Panc1 (cell line): ENCODE data around the gene BBX. TPM values are rescaled to one million over a fixed set of nuclear protein-coding genes. Genes with fewer than 3 reads are reported as not detected.

Experiments
- ATAC-seq: fragments of 200-7000 bp; cut with Tn5 transposase; 2 replicates; pipeline ENCODE4 v1.9.1; 2020; ENCODE audit warnings: mild to moderate bottlenecking, moderate library complexity
- BruUV-seq: library from RNA; stranded (reverse); fragments of 400-500 nt; replicated peaks from 2 replicates; lab custom pipeline; 2021; lab: Mats Ljungman, UMichigan
- CTCF ChIA-PET: fragments of 300-600 bp; sonication (Branson Sonifier 250); formaldehyde crosslinking; loops from one replicate; lab custom pipeline; 2022; ENCODE audit warnings: antibody characterized with exemption; lab: Charles Lee
- POLR2A ChIA-PET: fragments of 300-600 bp; sonication (Branson Sonifier 250); formaldehyde crosslinking; loops from one replicate; lab custom pipeline; 2022; ENCODE audit warnings: antibody characterized with exemption; lab: Charles Lee
- DNase-seq: peaks from one replicate; pipeline ENCODE4 v3.0.0-alpha.2; 2010; ENCODE audit warnings: low read depth, low spot score
- H3K27ac ChIP-seq: 2 replicates; pipeline ENCODE4 v1.5.1; 2011; ENCODE audit warnings: mild to moderate bottlenecking, low read length, inconsistent platforms
- H3K27me3 ChIP-seq: fragments of 200-500 bp; sonication (Bioruptor generic); 2 replicates; pipeline ENCODE4 v1.6.0; 2014; ENCODE audit warnings: low read length, inconsistent platforms; ENCODE audit not compliant: control insufficient read depth, insufficient read depth
- H3K36me3 ChIP-seq: fragments of 200-500 bp; sonication (Bioruptor generic); 2 replicates; pipeline ENCODE4 v1.5.1; 2014; ENCODE audit warnings: inconsistent platforms, mild to moderate bottlenecking, low read length, moderate library complexity; ENCODE audit not compliant: control insufficient read depth, insufficient read depth
- H3K4me1 ChIP-seq: 2 replicates; pipeline ENCODE4 v1.5.1; 2011; ENCODE audit warnings: inconsistent platforms, mild to moderate bottlenecking, low read length, moderate library complexity; ENCODE audit not compliant: control insufficient read depth, insufficient read depth
- H3K4me3 ChIP-seq, 2 experiments: 2 replicates each; pipeline ENCODE4 v1.5.1; 2011 to 2012; ENCODE audit warnings: low read depth in 2 of 2, low read length in 2 of 2, mild to moderate bottlenecking in 2 of 2, inconsistent platforms in 1 of 2, moderate library complexity in 1 of 2
- H3K9me3 ChIP-seq: fragments of 200-500 bp; sonication (Bioruptor generic); 2 replicates; pipeline ENCODE4 v1.5.1; 2014; ENCODE audit warnings: low read depth, mild to moderate bottlenecking, inconsistent platforms, low read length, moderate library complexity; ENCODE audit not compliant: control insufficient read depth, insufficient read depth
- POLR2AphosphoS5 ChIP-seq: IDR thresholded peaks from 2 replicates; pipeline ENCODE4 v1.6.1; 2012; ENCODE audit warnings: mild to moderate bottlenecking, low read depth, low read length, moderate library complexity
- SIN3A ChIP-seq: IDR thresholded peaks from 2 replicates; pipeline ENCODE4 v1.6.1; 2012; ENCODE audit warnings: low read depth, mild to moderate bottlenecking, low read length, moderate library complexity, borderline replicate concordance; ENCODE audit not compliant: insufficient read depth
- TCF7L2 ChIP-seq: IDR thresholded peaks from 2 replicates; pipeline ENCODE4 v1.6.1; 2011; ENCODE audit warnings: mild to moderate bottlenecking, low read depth, low read length, inconsistent platforms
- in situ Hi-C: cut with HindIII; loops from 2 replicates; pipeline ENCODE4 v1.10.0; 2016; ENCODE audit warnings: low sequenced_read_pairs, low pct_unique_long_range_greater_than_20kb
- intact Hi-C: fragments of 100-400 bp; cut with micrococcal nuclease; formaldehyde crosslinking; loops from one replicate; pipeline ENCODE4 v1.10.0; 2022; ENCODE audit not compliant: unreplicated experiment
- total RNA-seq: library from RNA; stranded (reverse); gene quantifications from one replicate; pipeline ENCODE4 v1.2.1, GENCODE V29; 2021; ENCODE audit not compliant: unreplicated experiment
- TF ChIP-seq, protein P1 (sequence below), 2 experiments: IDR thresholded peaks; 2 replicates each; pipeline ENCODE4 v1.6.1; 2011 to 2012; ENCODE audit warnings: low read depth in 2 of 2, control low read depth in 1 of 2, low read length in 1 of 2, mild to moderate bottlenecking in 1 of 2, moderate library complexity in 1 of 2; ENCODE audit not compliant: insufficient read depth in 1 of 2
- TF ChIP-seq, protein P2 (sequence below): fragments of 450-650 bp; IDR thresholded peaks from 2 replicates; pipeline ENCODE4 v1.5.1; 2017; ENCODE audit warnings: mild to moderate bottlenecking

BBX gene
- total RNA-seq, 1 experiment from 2014 or later, result 28.5 TPM

DNA sequence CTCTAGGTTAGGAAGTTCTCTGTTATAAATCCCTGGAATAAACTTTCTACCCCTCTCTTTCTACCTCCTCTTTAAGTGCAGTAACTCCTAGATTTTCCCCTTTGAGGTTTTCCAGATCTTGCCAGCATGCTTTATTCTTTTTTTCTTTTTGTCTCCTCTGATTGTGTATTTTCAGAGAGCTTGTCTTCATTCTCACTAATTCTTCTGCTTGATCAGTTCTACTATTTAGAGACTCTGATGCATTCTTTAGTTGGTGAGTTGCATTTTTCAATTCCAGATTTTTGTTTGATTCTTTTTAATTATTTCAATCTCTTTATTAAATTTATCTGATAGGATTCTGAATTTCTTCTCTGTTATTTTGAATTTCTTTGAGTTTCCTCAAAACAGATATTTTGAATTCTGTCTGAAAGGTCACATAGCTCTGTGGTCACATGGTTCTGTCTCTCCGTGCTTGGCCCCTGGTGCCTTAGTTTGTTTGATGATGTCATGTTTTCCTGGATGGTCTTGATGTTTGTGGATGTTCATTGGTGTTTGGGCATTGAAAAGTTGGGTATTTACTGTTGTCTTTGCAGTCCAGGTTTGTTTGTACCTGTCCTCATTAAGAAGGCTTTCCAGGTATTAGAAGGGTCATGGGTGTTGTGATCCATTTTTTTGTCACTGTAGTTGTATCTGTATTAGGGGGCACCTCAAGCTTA, 89.2 kb downstream of the BBX start:
- ChIA-PET CTCF (no interaction called here), POLR2A (no interaction called here)
- no peak for ATAC-seq

DNA sequence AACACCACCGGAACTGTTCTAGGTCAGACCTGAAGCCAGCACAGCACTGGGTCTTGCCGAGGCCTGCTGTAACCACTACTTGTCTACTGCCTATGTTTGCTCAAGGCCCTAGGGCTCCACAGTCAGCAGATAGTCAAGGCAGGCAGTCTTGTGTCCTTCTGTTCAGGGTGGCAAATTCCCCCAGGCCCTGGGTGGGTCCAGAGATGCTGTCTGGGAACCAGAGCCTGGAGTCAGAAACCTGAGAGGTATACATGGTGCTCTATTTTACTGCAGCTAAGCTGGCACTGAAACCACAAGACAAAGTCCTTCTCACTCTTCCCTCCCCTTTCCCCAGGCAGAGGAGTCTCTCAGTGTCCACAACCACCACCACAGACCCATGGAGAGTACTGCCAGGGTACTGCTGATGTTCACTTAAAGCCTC, 89.9 kb downstream of the BBX start:
- in situ Hi-C loops, result no loop called here
- H3K27me3 ChIP-seq, result no peaks in the 10 kb centered on the region
- H3K27ac ChIP-seq, result no peak overlapping the region
- ATAC-seq, result no peak
- H3K36me3 ChIP-seq, result no peaks in the 10 kb centered on the region
- H3K4me1 ChIP-seq, result no peaks in the 10 kb centered on the region
- H3K4me3 ChIP-seq, result no peak overlapping the region
- no TSS peak for BruUV-seq
- CTCF ChIA-PET, result no interaction called here
- TF ChIP-seq, protein P1, sequence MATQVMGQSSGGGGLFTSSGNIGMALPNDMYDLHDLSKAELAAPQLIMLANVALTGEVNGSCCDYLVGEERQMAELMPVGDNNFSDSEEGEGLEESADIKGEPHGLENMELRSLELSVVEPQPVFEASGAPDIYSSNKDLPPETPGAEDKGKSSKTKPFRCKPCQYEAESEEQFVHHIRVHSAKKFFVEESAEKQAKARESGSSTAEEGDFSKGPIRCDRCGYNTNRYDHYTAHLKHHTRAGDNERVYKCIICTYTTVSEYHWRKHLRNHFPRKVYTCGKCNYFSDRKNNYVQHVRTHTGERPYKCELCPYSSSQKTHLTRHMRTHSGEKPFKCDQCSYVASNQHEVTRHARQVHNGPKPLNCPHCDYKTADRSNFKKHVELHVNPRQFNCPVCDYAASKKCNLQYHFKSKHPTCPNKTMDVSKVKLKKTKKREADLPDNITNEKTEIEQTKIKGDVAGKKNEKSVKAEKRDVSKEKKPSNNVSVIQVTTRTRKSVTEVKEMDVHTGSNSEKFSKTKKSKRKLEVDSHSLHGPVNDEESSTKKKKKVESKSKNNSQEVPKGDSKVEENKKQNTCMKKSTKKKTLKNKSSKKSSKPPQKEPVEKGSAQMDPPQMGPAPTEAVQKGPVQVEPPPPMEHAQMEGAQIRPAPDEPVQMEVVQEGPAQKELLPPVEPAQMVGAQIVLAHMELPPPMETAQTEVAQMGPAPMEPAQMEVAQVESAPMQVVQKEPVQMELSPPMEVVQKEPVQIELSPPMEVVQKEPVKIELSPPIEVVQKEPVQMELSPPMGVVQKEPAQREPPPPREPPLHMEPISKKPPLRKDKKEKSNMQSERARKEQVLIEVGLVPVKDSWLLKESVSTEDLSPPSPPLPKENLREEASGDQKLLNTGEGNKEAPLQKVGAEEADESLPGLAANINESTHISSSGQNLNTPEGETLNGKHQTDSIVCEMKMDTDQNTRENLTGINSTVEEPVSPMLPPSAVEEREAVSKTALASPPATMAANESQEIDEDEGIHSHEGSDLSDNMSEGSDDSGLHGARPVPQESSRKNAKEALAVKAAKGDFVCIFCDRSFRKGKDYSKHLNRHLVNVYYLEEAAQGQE (IDR thresholded peaks at IDR 0.05; ENCODE audit: insufficient read depth in 1 of 2, low read depth in 2 of 2, low read length in 1 of 2), result no peak
- TF ChIP-seq TCF7L2, result no peak
- TF ChIP-seq, protein P2, sequence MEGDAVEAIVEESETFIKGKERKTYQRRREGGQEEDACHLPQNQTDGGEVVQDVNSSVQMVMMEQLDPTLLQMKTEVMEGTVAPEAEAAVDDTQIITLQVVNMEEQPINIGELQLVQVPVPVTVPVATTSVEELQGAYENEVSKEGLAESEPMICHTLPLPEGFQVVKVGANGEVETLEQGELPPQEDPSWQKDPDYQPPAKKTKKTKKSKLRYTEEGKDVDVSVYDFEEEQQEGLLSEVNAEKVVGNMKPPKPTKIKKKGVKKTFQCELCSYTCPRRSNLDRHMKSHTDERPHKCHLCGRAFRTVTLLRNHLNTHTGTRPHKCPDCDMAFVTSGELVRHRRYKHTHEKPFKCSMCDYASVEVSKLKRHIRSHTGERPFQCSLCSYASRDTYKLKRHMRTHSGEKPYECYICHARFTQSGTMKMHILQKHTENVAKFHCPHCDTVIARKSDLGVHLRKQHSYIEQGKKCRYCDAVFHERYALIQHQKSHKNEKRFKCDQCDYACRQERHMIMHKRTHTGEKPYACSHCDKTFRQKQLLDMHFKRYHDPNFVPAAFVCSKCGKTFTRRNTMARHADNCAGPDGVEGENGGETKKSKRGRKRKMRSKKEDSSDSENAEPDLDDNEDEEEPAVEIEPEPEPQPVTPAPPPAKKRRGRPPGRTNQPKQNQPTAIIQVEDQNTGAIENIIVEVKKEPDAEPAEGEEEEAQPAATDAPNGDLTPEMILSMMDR, result no peak
- no peak for TF ChIP-seq SIN3A
- no peak for TF ChIP-seq POLR2AphosphoS5
- POLR2A ChIA-PET, result interaction anchor here (0.7 kb wide), 1 partner anchor 107 kb away, joined by 3 read pairs; no protein-coding TSS in a partner anchor
- intact Hi-C loops, result no loop called here
- no peak for DNase-seq
- no peaks in the 10 kb centered on the region for H3K9me3 ChIP-seq

More for the DNA sequence above, 89.2 kb downstream of the BBX start:
- DNase-seq, result no peak
- H3K27ac ChIP-seq, result no peak overlapping the region
- H3K4me3 ChIP-seq, result no peak overlapping the region
- no peaks in the 10 kb centered on the region for H3K27me3 ChIP-seq
- no peak for TF ChIP-seq TCF7L2
- TF ChIP-seq, protein P2, result no peak
- TF ChIP-seq POLR2AphosphoS5, result no peak
- TF ChIP-seq, protein P1 (IDR thresholded peaks at IDR 0.05; ENCODE audit: insufficient read depth in 1 of 2, low read depth in 2 of 2, low read length in 1 of 2), result no peak
- no peak for TF ChIP-seq SIN3A
- no peaks in the 10 kb centered on the region for H3K4me1 ChIP-seq
- BruUV-seq, result no TSS peak
- no peaks in the 10 kb centered on the region for H3K36me3 ChIP-seq
- H3K9me3 ChIP-seq, result no peaks in the 10 kb centered on the region
- in situ Hi-C loops (no loop called here), intact Hi-C loops (no loop called here)
